WTC11 (cell line): ENCODE data around the gene CLN5. TPM values are rescaled to one million over a fixed set of nuclear protein-coding genes. Genes with fewer than 3 reads are reported as not detected.

Experiments
- ATAC-seq: fragments of 200-7000 bp; cut with Tn5 transposase; 2 replicates; pipeline ENCODE4 v1.10.0; 2021; ENCODE audit warnings: mild to moderate bottlenecking, moderate library complexity
- CTCF ChIA-PET: fragments of 300-600 bp; sonication (Branson Sonifier 250); formaldehyde crosslinking; loops from one replicate; lab custom pipeline; 2021; ENCODE audit warnings: antibody characterized with exemption; lab: Charles Lee
- POLR2A ChIA-PET: fragments of 350-600 bp; sonication (Branson Sonifier 250); formaldehyde crosslinking; loops from one replicate; lab custom pipeline; 2021; ENCODE audit warnings: antibody characterized with exemption; lab: Charles Lee
- DNase-seq: peaks from one replicate; pipeline ENCODE4 v3.0.0; 2021; ENCODE audit warnings: low spot score
- H3K27ac Mint-ChIP-seq: 2 replicates; pipeline ENCODE4 v1.8.0; 2021; ENCODE audit warnings: mixed read lengths
- H3K27me3 Mint-ChIP-seq: 2 replicates; pipeline ENCODE4 v1.8.0; 2021; ENCODE audit warnings: low read depth, mild to moderate bottlenecking, moderate library complexity, mixed read lengths
- H3K36me3 Mint-ChIP-seq: 2 replicates; pipeline ENCODE4 v1.8.0; 2021; ENCODE audit warnings: mixed read lengths
- H3K4me1 Mint-ChIP-seq: 2 replicates; pipeline ENCODE4 v1.8.0; 2022; ENCODE audit warnings: mixed read lengths
- H3K4me3 Mint-ChIP-seq: 2 replicates; pipeline ENCODE4 v1.8.0; 2021; ENCODE audit warnings: mild to moderate bottlenecking, moderate library complexity, mixed read lengths
- H3K9me3 Mint-ChIP-seq: 2 replicates; pipeline ENCODE4 v1.8.0; 2021; ENCODE audit warnings: mixed read lengths
- ATF2 ChIP-seq: sonication (generic); formaldehyde crosslinking; IDR thresholded peaks from 2 replicates; pipeline ENCODE4 v1.8.1; 2022; ENCODE audit warnings: low read depth, missing genetic modification reagents, borderline replicate concordance
- ATF3 ChIP-seq: sonication (generic); formaldehyde crosslinking; conservative IDR thresholded peaks from 2 replicates; pipeline ENCODE4 v1.8.1; 2022; ENCODE audit warnings: mild to moderate bottlenecking, missing genetic modification reagents
- CDX4 ChIP-seq: fragments of 250-450 bp; sonication (Bioruptor Pico); IDR thresholded peaks from 2 replicates; pipeline ENCODE4 v1.9.0; 2021; ENCODE audit warnings: moderate library complexity, mild to moderate bottlenecking, inconsistent platforms, borderline replicate concordance
- CTCF ChIP-seq: fragments of 200-600 bp; IDR thresholded peaks from 2 replicates; pipeline ENCODE4 v1.8.0; 2022; ENCODE audit warnings: antibody characterized with exemption
- E2F4 ChIP-seq: sonication (generic); formaldehyde crosslinking; IDR thresholded peaks from 2 replicates; pipeline ENCODE4 v1.8.1; 2022; ENCODE audit warnings: low read depth, mild to moderate bottlenecking, moderate library complexity, missing genetic modification reagents, borderline replicate concordance
- FOXK1 ChIP-seq: sonication (generic); formaldehyde crosslinking; IDR thresholded peaks from 2 replicates; pipeline ENCODE4 v1.8.0; 2022; ENCODE audit warnings: mild to moderate bottlenecking, moderate library complexity, missing genetic modification reagents
- IRF2 ChIP-seq: sonication (generic); formaldehyde crosslinking; IDR thresholded peaks from 2 replicates; pipeline ENCODE4 v1.8.0; 2022; ENCODE audit warnings: low read depth, missing genetic modification reagents, borderline replicate concordance
- JAZF1 ChIP-seq: fragments of 250-450 bp; sonication (Bioruptor Pico); IDR thresholded peaks from 2 replicates; pipeline ENCODE4 v1.9.0; 2021; ENCODE audit warnings: moderate library complexity, mild to moderate bottlenecking, inconsistent platforms
- NFATC4 ChIP-seq: fragments of 250-450 bp; sonication (Bioruptor Pico); IDR thresholded peaks from 2 replicates; pipeline ENCODE4 v1.9.0; 2021; ENCODE audit warnings: mild to moderate bottlenecking
- NFYB ChIP-seq: sonication (generic); formaldehyde crosslinking; conservative IDR thresholded peaks from 2 replicates; pipeline ENCODE4 v1.8.0; 2022; ENCODE audit warnings: low read depth, missing genetic modification reagents
- SP1 ChIP-seq: sonication (generic); formaldehyde crosslinking; conservative IDR thresholded peaks from 2 replicates; pipeline ENCODE4 v1.8.1; 2022; ENCODE audit warnings: missing genetic modification reagents
- USF1 ChIP-seq: sonication (generic); formaldehyde crosslinking; IDR thresholded peaks from 2 replicates; pipeline ENCODE4 v1.8.0; 2022; ENCODE audit warnings: mild to moderate bottlenecking, missing genetic modification reagents
- USF2 ChIP-seq: sonication (generic); formaldehyde crosslinking; IDR thresholded peaks from 2 replicates; pipeline ENCODE4 v1.8.1; 2023; ENCODE audit warnings: mild to moderate bottlenecking, missing genetic modification reagents, moderate library complexity
- ZMAT4 ChIP-seq: fragments of 250-450 bp; sonication (Bioruptor Pico); IDR thresholded peaks from 2 replicates; pipeline ENCODE4 v1.9.0; 2021; ENCODE audit warnings: mild to moderate bottlenecking
- ZNF121 ChIP-seq: sonication (generic); formaldehyde crosslinking; IDR thresholded peaks from 2 replicates; pipeline ENCODE4 v1.8.0; 2023; ENCODE audit warnings: missing genetic modification reagents
- ZNF512 ChIP-seq: sonication (generic); formaldehyde crosslinking; IDR thresholded peaks from 2 replicates; pipeline ENCODE4 v1.8.1; 2022; ENCODE audit warnings: missing genetic modification reagents, borderline replicate concordance
- total RNA-seq: library from RNA; stranded (reverse); gene quantifications from 3 replicates; pipeline ENCODE4 v1.2.3, GENCODE V29; 2021

The CLN5 gene
- total RNA-seq, 1 experiment from 2014 or later, result 9.2 TPM

- no peak for TF ChIP-seq ZNF512
- TF ChIP-seq, all 79 proteins: peak for 0
Observed at GRCh38 chr13:76971851-76972829, 19.7 kb upstream of the CLN5 start (continued).

- Mint-ChIP-seq H3K27ac (no peak overlapping the region), H3K36me3 (no peaks in the 10 kb centered on the region), H3K4me3 (no peak overlapping the region), H3K9me3 (no peaks in the 10 kb centered on the region), H3K4me1 (peaks cover 21% of the 10 kb centered on the region), H3K27me3 (no peaks in the 10 kb centered on the region)
- ChIA-PET POLR2A (interaction anchor here (0.6 to 1.0 kb wide), 2 partner anchors 87 to 504 kb away, joined by 4 read pairs; no protein-coding TSS in a partner anchor), CTCF (interaction anchor here (0.6 kb wide), 1 partner anchor 70 kb away, joined by 3 read pairs; no protein-coding TSS in a partner anchor)
- ATAC-seq (peak; percentile 56), DNase-seq (no peak)
- peak; percentile 59 for TF ChIP-seq USF2 (CRISPR knock-in tag)
- no peak for TF ChIP-seq SP1 (CRISPR knock-in tag)
Observed at GRCh38 chr13:76973920-76974617, 17.8 kb upstream of the CLN5 start.

- H3K4me1 Mint-ChIP-seq, result peaks cover 21% of the 10 kb centered on the region
- H3K27me3 Mint-ChIP-seq, result no peaks in the 10 kb centered on the region
- no peak for ATAC-seq
- CTCF ChIA-PET, result no interaction called here
- no peak for DNase-seq
- POLR2A ChIA-PET, result interaction anchor here (0.6 kb wide), 1 partner anchor 503 kb away, joined by 4 read pairs; no protein-coding TSS in a partner anchor
- H3K4me3 Mint-ChIP-seq, result no peak overlapping the region
- no peak for TF ChIP-seq FOXK1 (CRISPR knock-in tag)
- no peak for TF ChIP-seq ATF2
- TF ChIP-seq NFATC4 (CRISPR knock-in tag), result no peak
- TF ChIP-seq ZMAT4 (CRISPR knock-in tag), result no peak
- no peak for TF ChIP-seq CTCF
- no peak for TF ChIP-seq CDX4 (CRISPR knock-in tag)
- TF ChIP-seq ZNF121 (CRISPR knock-in tag), result no peak
- TF ChIP-seq E2F4 (CRISPR knock-in tag), result no peak
- TF ChIP-seq JAZF1, result no peak
- TF ChIP-seq USF1 (CRISPR knock-in tag), result no peak
- no peak for TF ChIP-seq ZNF512
- no peak for TF ChIP-seq NFYB (CRISPR knock-in tag)
- TF ChIP-seq ATF3 (CRISPR knock-in tag), result no peak
- TF ChIP-seq IRF2, result no peak
- TF ChIP-seq, all 79 proteins: peak for 0
- Mint-ChIP-seq H3K36me3 (no peaks in the 10 kb centered on the region), H3K27ac (no peak overlapping the region), H3K9me3 (no peaks in the 10 kb centered on the region)
Observed at GRCh38 chr13:76974618-76974975, 17.3 kb upstream of the CLN5 start.
